GM12891 (cell line): ENCODE data around the gene TMEM220.

ENCODE experiments used
- PAX5 ChIP-seq: IDR thresholded peaks from 2 replicates; pipeline ENCODE4 v1.6.1; 2011; ENCODE audit warnings: low read length, moderate library complexity, mild to moderate bottlenecking; ENCODE audit not compliant: insufficient read depth, severe bottlenecking
- POLR2A ChIP-seq: IDR thresholded peaks from 2 replicates; pipeline ENCODE4 v1.6.1; 2011; ENCODE audit warnings: low read depth, low read length, control low read depth
- POLR2AphosphoS5 ChIP-seq: IDR thresholded peaks from 2 replicates; pipeline ENCODE4 v1.6.1; 2011; ENCODE audit warnings: low read depth, low read length, control low read depth
- SPI1 ChIP-seq: IDR thresholded peaks from 2 replicates; pipeline ENCODE4 v1.6.1; 2011; ENCODE audit warnings: low read depth, low read length, control low read depth
- TAF1 ChIP-seq: IDR thresholded peaks from 2 replicates; pipeline ENCODE4 v1.6.1; 2011; ENCODE audit warnings: low read depth, low read length, control low read depth

- no peak for TF ChIP-seq POLR2A
- TF ChIP-seq POLR2AphosphoS5, result no peak
- no peak for TF ChIP-seq TAF1
- TF ChIP-seq SPI1, result no peak
- TF ChIP-seq PAX5, result no peak
Measured at GRCh38 chr17:10683853-10684252, 46.0 kb downstream of the TMEM220 start.
